ENCODE results near the gene PTPRE. TPM values are rescaled to one million over a fixed set of nuclear protein-coding genes. Genes with fewer than 3 reads are reported as not detected.

Gene PTPRE
- polyA plus RNA-seq, 1 of the 3 experiments (the other 2 are of a cell fraction): 11.8 TPM

- Histone ChIP-seq H3F3A (replicated peaks; ENCODE audit: insufficient read depth) (peaks cover 6% of the 10 kb centered on the region), H3K79me2 (ENCODE audit: insufficient read depth) (no peaks in the 10 kb centered on the region), H3K36me3 (replicated peaks in 1 of 2; ENCODE audit: control insufficient read depth in 1 of 2, insufficient read depth in 2 of 2, low read length in 1 of 2) (no peaks in the 10 kb centered on the region), H3K27ac (ENCODE audit: low read depth in 2 of 2, low read length in 1 of 2) (no peak overlapping the region), H2AFZ (ENCODE audit: low read depth) (no peak overlapping the region), H3K9me2 (no peaks in the 10 kb centered on the region), H3K9ac (no peak overlapping the region), H3K9me3 (no peaks in the 10 kb centered on the region), H3K27me3 (ENCODE audit: insufficient read depth) (no peaks in the 10 kb centered on the region), H3K4me2 (no peak overlapping the region), H3K4me1 (ENCODE audit: control insufficient read depth in 1 of 2, insufficient read depth in 2 of 2, low read depth in 1 of 2, low read length in 1 of 2) (peaks cover 5% of the 10 kb centered on the region in 2 experiments; a peak in 2 of 4 replicates), H4K20me1 (ENCODE audit: insufficient read depth) (no peaks in the 10 kb centered on the region), H3K4me3 (ENCODE audit: low read depth in 2 of 2, low read length in 1 of 2) (no peak overlapping the region)
- no peak for DNase-seq
- WGBS (ENCODE audit: low lambda C conversion rate): 89% methylated on average over 10 of the region's 10 CpGs
- ChIA-PET POLR2A (no interaction called here), CTCF (interaction anchor here (0.6 to 2.5 kb wide), 4 partner anchors 29 to 86 kb away, joined by 3 to 14 read pairs (median 8); partner anchors contain the start of gene PTPRE)
- TF ChIP-seq YY1 (IDR thresholded peaks at IDR 0.05; ENCODE audit: low read depth) (no peak), JUND (IDR thresholded peaks at IDR 0.05) (no peak), NFIC (IDR thresholded peaks at IDR 0.05; ENCODE audit: borderline replicate concordance) (no peak), SIN3A (IDR thresholded peaks at IDR 0.05; ENCODE audit: borderline replicate concordance, low read depth, low read length) (no peak), NRF1 (IDR thresholded peaks at IDR 0.05; ENCODE audit: low read depth, low read length) (no peak)
- TF ChIP-seq, protein P1, sequence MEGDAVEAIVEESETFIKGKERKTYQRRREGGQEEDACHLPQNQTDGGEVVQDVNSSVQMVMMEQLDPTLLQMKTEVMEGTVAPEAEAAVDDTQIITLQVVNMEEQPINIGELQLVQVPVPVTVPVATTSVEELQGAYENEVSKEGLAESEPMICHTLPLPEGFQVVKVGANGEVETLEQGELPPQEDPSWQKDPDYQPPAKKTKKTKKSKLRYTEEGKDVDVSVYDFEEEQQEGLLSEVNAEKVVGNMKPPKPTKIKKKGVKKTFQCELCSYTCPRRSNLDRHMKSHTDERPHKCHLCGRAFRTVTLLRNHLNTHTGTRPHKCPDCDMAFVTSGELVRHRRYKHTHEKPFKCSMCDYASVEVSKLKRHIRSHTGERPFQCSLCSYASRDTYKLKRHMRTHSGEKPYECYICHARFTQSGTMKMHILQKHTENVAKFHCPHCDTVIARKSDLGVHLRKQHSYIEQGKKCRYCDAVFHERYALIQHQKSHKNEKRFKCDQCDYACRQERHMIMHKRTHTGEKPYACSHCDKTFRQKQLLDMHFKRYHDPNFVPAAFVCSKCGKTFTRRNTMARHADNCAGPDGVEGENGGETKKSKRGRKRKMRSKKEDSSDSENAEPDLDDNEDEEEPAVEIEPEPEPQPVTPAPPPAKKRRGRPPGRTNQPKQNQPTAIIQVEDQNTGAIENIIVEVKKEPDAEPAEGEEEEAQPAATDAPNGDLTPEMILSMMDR (IDR thresholded peaks at IDR 0.05): no peak
These were observed 75.7 kb downstream of the PTPRE start for GRCh38 chr10:127982601-127983000.

- H3K27me3 ChIP-seq (ENCODE audit: insufficient read depth): no peaks in the 10 kb centered on the region
- no peaks in the 10 kb centered on the region for H3K9me3 ChIP-seq
- no peak overlapping the region for H3K4me3 ChIP-seq (ENCODE audit: low read depth in 2 of 2, low read length in 1 of 2)
- TF ChIP-seq RAD21 (IDR thresholded peaks at IDR 0.05; ENCODE audit: low read length) (no peak), MXI1 (IDR thresholded peaks at IDR 0.05; ENCODE audit: low read depth, low read length) (no peak), RFX5 (IDR thresholded peaks at IDR 0.05; ENCODE audit: low read length) (no peak), ZBTB33 (IDR thresholded peaks at IDR 0.05; ENCODE audit: borderline replicate concordance, low read depth) (no peak), CHD2 (IDR thresholded peaks at IDR 0.05; ENCODE audit: low read length, partially characterized antibody) (no peak), EP300 (IDR thresholded peaks at IDR 0.05; ENCODE audit: borderline replicate concordance in 1 of 2, low read depth in 1 of 2, low read length in 1 of 2) (no peak), SIN3A (IDR thresholded peaks at IDR 0.05; ENCODE audit: borderline replicate concordance, low read depth, low read length) (no peak), ELF1 (IDR thresholded peaks at IDR 0.05) (no peak), NRF1 (IDR thresholded peaks at IDR 0.05; ENCODE audit: low read depth, low read length) (no peak), SMC3 (IDR thresholded peaks at IDR 0.05; ENCODE audit: low read depth, low read length) (no peak), TCF12 (IDR thresholded peaks at IDR 0.05) (no peak)
- TF ChIP-seq, protein P1 (IDR thresholded peaks at IDR 0.05): no peak
- no peaks in the 10 kb centered on the region for H4K20me1 ChIP-seq (ENCODE audit: insufficient read depth)
- no peaks in the 10 kb centered on the region for H3K36me3 ChIP-seq (replicated peaks in 1 of 2; ENCODE audit: control insufficient read depth in 1 of 2, insufficient read depth in 2 of 2, low read length in 1 of 2)
- no peak overlapping the region for H2AFZ ChIP-seq (ENCODE audit: low read depth)
- ChIA-PET POLR2A (no interaction called here), CTCF (interaction anchor here (0.6 to 2.5 kb wide), 4 partner anchors 28 to 85 kb away, joined by 3 to 14 read pairs (median 8); partner anchors contain the start of gene PTPRE)
- H3K9me2 ChIP-seq: no peaks in the 10 kb centered on the region
- no peak overlapping the region for H3K9ac ChIP-seq
- 93% methylated on average over 19 of the region's 19 CpGs for WGBS (ENCODE audit: low lambda C conversion rate)
- H3F3A ChIP-seq (replicated peaks; ENCODE audit: insufficient read depth): no peaks in the 10 kb centered on the region
- H3K4me1 ChIP-seq (ENCODE audit: control insufficient read depth in 1 of 2, insufficient read depth in 2 of 2, low read depth in 1 of 2, low read length in 1 of 2): no peaks in the 10 kb centered on the region
- no peak overlapping the region for H3K27ac ChIP-seq (ENCODE audit: low read depth in 2 of 2, low read length in 1 of 2)
- H3K4me2 ChIP-seq: no peak overlapping the region
- DNase-seq: no peak
- no peaks in the 10 kb centered on the region for H3K79me2 ChIP-seq (ENCODE audit: insufficient read depth)
These were observed 76.6 kb downstream of the PTPRE start for GRCh38 chr10:127983344-127984100.
